Brain microvascular endothelial cell (primary cell): ENCODE results near the gene PYGM.

Experiments
- DNase-seq: peaks from one replicate; pipeline ENCODE4 v3.0.0-alpha.2; 2020
- H3K27ac ChIP-seq: fragments of 250-450 bp; sonication (Bioruptor Pico); 2 replicates; pipeline ENCODE4 v1.5.1; 2020; ENCODE audit warnings: mild to moderate bottlenecking, moderate library complexity
- H3K27me3 ChIP-seq: fragments of 250-450 bp; sonication (Bioruptor Pico); replicated peaks from 2 replicates; pipeline ENCODE4 v1.5.1; 2020; ENCODE audit warnings: mild to moderate bottlenecking
- H3K36me3 ChIP-seq: fragments of 250-450 bp; sonication (Bioruptor Pico); replicated peaks from 2 replicates; pipeline ENCODE4 v1.5.1; 2020; ENCODE audit warnings: mild to moderate bottlenecking
- H3K4me3 ChIP-seq: 2 replicates; pipeline ENCODE4 v1.5.1; 2011; ENCODE audit warnings: low read depth, mild to moderate bottlenecking, control low read depth, low read length, moderate library complexity
- in situ Hi-C: cut with HindIII; loops from 2 replicates; pipeline ENCODE4 v1.10.0; 2017; ENCODE audit warnings: low sequenced_read_pairs, low pct_ligation_motif_present
- TF ChIP-seq, protein P1 (sequence below): IDR thresholded peaks from 2 replicates; pipeline ENCODE4 v1.5.1; 2011; ENCODE audit warnings: low read depth, mild to moderate bottlenecking, moderate library complexity, low read length, control low read depth, inconsistent platforms; ENCODE audit errors: missing control alignments

Gene PYGM

GRCh38 chr11:64723117-64723906, 36.5 kb downstream of the PYGM start, which contains the start of gene NRXN2:
TSS of gene NRXN2 (minus strand) at chr11:64723197. CDS start at chr11:64713699, 9,498 bp downstream.
- no peaks in the 10 kb centered on the region for H3K36me3 ChIP-seq
- in situ Hi-C loops: no loop called here
- DNase-seq: peak; percentile 61
- H3K27ac ChIP-seq: peak within 1 kb of the TSS; percentile 18
- TF ChIP-seq, protein P1, sequence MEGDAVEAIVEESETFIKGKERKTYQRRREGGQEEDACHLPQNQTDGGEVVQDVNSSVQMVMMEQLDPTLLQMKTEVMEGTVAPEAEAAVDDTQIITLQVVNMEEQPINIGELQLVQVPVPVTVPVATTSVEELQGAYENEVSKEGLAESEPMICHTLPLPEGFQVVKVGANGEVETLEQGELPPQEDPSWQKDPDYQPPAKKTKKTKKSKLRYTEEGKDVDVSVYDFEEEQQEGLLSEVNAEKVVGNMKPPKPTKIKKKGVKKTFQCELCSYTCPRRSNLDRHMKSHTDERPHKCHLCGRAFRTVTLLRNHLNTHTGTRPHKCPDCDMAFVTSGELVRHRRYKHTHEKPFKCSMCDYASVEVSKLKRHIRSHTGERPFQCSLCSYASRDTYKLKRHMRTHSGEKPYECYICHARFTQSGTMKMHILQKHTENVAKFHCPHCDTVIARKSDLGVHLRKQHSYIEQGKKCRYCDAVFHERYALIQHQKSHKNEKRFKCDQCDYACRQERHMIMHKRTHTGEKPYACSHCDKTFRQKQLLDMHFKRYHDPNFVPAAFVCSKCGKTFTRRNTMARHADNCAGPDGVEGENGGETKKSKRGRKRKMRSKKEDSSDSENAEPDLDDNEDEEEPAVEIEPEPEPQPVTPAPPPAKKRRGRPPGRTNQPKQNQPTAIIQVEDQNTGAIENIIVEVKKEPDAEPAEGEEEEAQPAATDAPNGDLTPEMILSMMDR: peak; percentile 90
- peaks cover 17% of the 10 kb centered on the region for H3K27me3 ChIP-seq
- peak within 1 kb of the TSS; percentile 57 for H3K4me3 ChIP-seq

- in situ Hi-C loops: no loop called here
- Histone ChIP-seq H3K27ac (no peak overlapping the region), H3K27me3 (peaks cover 18% of the 10 kb centered on the region), H3K4me3 (no peak overlapping the region), H3K36me3 (no peaks in the 10 kb centered on the region)
- TF ChIP-seq, protein P1: no peak
- DNase-seq: no peak
Measured at GRCh38 chr11:64722141-64723065, 37.4 kb downstream of the PYGM start.

DNA sequence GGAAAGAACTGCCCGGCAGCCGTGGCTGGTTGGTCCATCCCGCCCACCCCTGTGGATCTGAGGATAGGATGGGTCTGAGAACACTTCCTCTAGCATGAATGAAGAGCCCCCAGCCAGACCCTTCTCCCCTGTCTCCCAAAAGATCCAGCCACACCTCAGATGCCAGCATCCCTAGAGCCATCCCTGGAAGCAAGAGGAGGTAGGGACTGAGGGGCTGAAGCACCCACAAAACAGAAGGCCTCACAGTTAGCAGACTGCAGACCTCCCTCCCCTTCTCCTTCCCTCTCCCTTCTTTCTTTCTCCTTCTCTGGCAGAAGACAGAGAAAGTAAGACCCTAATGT, 38.4 kb downstream of the PYGM start:
- TF ChIP-seq, protein P1: no peak
- Histone ChIP-seq H3K27ac (no peak overlapping the region), H3K36me3 (no peaks in the 10 kb centered on the region), H3K27me3 (peaks cover 25% of the 10 kb centered on the region), H3K4me3 (no peak overlapping the region)
- DNase-seq: no peak
- in situ Hi-C loops: no loop called here

DNA sequence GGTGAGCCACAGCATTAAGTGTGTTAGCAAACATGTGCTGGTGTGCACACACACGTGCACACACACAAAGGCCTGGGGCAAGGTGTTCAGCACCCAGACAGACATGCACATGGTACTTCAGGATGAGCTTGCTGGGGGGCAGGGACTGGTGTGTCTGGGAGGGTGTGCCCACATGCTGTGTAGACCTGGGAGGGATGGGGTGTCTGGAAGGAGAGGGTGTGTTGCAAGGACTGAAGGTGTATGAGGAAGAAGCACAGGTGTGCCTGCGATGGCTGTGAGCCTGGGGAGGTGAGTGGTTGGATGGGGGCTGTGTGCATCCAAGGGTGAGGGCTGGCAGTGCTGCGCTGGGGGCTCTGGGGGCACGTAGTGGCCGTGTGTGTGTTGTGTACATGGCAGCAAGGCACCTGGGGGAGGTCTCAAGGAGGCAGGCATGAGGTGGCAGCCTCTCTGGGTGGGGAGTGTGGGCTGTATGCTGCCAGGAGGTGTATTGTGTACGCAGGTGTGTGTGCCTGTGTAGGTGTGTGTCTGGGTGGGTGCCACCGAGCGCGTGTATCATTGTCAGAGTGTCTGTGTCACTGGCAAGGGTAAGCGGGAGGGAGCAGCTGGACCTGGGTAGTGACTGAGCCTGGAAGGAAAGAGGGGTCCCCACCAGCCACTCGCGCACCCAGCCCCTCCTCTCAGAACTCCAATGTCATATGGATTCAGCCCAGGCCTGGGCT, 39.0 kb downstream of the PYGM start:
- H3K36me3 ChIP-seq: no peaks in the 10 kb centered on the region
- in situ Hi-C loops: no loop called here
- TF ChIP-seq, protein P1: no peak
- peaks cover 28% of the 10 kb centered on the region for H3K27me3 ChIP-seq
- no peak for DNase-seq
- no peak overlapping the region for H3K27ac ChIP-seq
- H3K4me3 ChIP-seq: no peak overlapping the region

- in situ Hi-C loops: no loop called here
- Histone ChIP-seq H3K27ac (no peak overlapping the region), H3K27me3 (peaks cover 34% of the 10 kb centered on the region), H3K4me3 (no peak overlapping the region), H3K36me3 (no peaks in the 10 kb centered on the region)
- no peak for DNase-seq
- TF ChIP-seq, protein P1: no peak
Measured at GRCh38 chr11:64720167-64720566, 39.6 kb downstream of the PYGM start.
